Lower lobe of right lung (tissue), 2 donors: Measurements from ENCODE around the gene PPP1R2C. TPM values are rescaled to one million over a fixed set of nuclear protein-coding genes. Genes with fewer than 3 reads are reported as not detected.

ENCODE experiments used
- ATAC-seq, 2 donors: fragments of 200-7000 bp; cut with Tn5 transposase; one replicate each; pipeline ENCODE4 v1.9.1; 2020 to 2022; ENCODE audit warnings: mild to moderate bottlenecking in 2 of 2, moderate library complexity in 2 of 2
- DNase-seq: peaks from one replicate; pipeline ENCODE4 v3.0.0-alpha.2; 2020
- H3K27ac ChIP-seq: fragments of 200-600 bp; one replicate; pipeline ENCODE4 v1.8.0; 2022
- H3K27me3 ChIP-seq: fragments of 200-600 bp; one replicate; pipeline ENCODE4 v1.8.0; 2022; ENCODE audit warnings: low read depth
- H3K36me3 ChIP-seq: fragments of 200-600 bp; one replicate; pipeline ENCODE4 v1.8.0; 2022; ENCODE audit warnings: mild to moderate bottlenecking
- H3K4me1 ChIP-seq: fragments of 200-600 bp; one replicate; pipeline ENCODE4 v1.8.0; 2022
- H3K4me3 ChIP-seq: fragments of 200-600 bp; one replicate; pipeline ENCODE4 v1.8.0; 2022; ENCODE audit warnings: mild to moderate bottlenecking
- H3K9me3 ChIP-seq: fragments of 200-600 bp; one replicate; pipeline ENCODE4 v1.8.0; 2022
- intact Hi-C: fragments of 100-400 bp; cut with DNase I; formaldehyde crosslinking; loops from one replicate; pipeline ENCODE4 v1.11.0; 2022
- total RNA-seq: library from RNA; stranded (reverse); fragmentation: NEBNext Ultra II Directional; extraction: Animal tissue kit (Norgen Biotek cat#: 25700); gene quantifications from one replicate; pipeline ENCODE4 v1.2.1, GENCODE V29; 2021
- TF ChIP-seq, protein P1 (sequence below): fragments of 200-600 bp; IDR thresholded peaks from one replicate; pipeline ENCODE4 v1.8.0; 2022; ENCODE audit warnings: antibody characterized with exemption, mild to moderate bottlenecking
- donor health status: DM: no; HTN: yes; CAD: no; lungs with severe emphysema.

Gene PPP1R2C
- total RNA-seq, 1 donor from 2014 or later = not detected

GRCh38 chrX:42751573-42751972 lies 26.4 kb downstream of the PPP1R2C start:
- ATAC-seq (no peak), DNase-seq (no peak)
- no peaks in the 10 kb centered on the region for H3K4me1 ChIP-seq
- H3K36me3 ChIP-seq = no peaks in the 10 kb centered on the region
- no peak overlapping the region for H3K27ac ChIP-seq
- intact Hi-C loops = no loop called here
- no peaks in the 10 kb centered on the region for H3K9me3 ChIP-seq
- H3K27me3 ChIP-seq = no peaks in the 10 kb centered on the region
- H3K4me3 ChIP-seq = no peak overlapping the region
- TF ChIP-seq, protein P1, sequence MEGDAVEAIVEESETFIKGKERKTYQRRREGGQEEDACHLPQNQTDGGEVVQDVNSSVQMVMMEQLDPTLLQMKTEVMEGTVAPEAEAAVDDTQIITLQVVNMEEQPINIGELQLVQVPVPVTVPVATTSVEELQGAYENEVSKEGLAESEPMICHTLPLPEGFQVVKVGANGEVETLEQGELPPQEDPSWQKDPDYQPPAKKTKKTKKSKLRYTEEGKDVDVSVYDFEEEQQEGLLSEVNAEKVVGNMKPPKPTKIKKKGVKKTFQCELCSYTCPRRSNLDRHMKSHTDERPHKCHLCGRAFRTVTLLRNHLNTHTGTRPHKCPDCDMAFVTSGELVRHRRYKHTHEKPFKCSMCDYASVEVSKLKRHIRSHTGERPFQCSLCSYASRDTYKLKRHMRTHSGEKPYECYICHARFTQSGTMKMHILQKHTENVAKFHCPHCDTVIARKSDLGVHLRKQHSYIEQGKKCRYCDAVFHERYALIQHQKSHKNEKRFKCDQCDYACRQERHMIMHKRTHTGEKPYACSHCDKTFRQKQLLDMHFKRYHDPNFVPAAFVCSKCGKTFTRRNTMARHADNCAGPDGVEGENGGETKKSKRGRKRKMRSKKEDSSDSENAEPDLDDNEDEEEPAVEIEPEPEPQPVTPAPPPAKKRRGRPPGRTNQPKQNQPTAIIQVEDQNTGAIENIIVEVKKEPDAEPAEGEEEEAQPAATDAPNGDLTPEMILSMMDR = no peak

DNA sequence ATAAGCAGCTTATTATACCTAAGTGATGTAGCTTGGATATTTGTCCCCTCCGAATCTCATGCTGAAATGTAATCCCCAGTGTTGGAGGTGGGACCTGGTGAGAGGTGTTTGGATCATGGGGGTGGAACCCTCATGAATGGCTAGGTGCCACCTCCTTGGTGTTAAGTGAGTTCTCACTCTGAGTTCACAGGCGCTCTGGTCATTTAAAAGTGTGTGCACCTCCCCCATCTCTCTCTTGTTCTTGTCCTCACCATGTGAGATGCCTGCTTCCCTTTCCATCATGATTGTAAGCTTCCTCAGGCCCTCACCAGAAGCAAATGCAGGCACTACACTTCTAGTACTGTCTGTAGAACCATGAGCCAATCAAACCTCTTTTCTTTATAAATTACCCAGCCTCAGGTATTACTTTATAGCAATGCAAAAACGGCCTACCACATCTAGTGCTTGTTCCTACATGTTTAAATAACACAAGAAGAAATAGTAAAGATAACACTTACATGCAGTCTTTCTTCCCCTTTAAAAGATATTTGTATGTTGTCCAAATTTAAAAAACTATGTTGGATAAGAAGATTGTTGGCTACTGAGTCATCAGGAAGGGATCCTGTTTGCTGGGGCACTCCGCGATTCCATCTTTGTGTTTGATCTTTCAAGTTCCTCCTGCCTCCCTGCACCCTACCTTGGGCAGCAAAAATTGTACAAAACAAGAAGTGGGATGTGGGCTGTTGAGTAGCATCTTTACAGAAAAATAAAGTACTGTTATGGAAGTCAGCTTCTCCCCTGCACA lies 29.7 kb downstream of the PPP1R2C start:
- intact Hi-C loops = no loop called here
- Histone ChIP-seq H3K27me3 (no peaks in the 10 kb centered on the region), H3K9me3 (no peaks in the 10 kb centered on the region), H3K27ac (no peak overlapping the region), H3K4me1 (no peaks in the 10 kb centered on the region), H3K36me3 (no peaks in the 10 kb centered on the region), H3K4me3 (no peak overlapping the region)
- ATAC-seq = no peak
- TF ChIP-seq, protein P1 = no peak
- DNase-seq = no peak

DNA sequence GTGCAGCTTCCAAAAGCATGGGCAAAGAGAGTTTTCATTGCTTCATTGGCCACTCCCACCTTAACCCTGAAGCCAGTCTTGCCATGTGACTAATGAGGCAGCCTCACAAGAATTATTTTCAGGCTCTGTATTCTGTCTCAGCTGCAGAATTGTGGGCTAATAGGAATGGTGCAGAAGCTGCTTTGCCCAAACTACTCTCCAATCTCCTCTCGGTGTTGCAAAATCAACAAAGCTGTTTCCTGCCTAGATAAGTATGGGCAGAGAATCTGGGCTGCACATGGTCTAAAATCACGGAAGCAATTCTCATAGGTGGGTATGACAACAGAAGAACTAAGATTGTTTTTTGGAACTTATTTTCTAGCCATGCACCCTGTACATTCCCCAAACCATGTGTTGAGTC lies 31.4 kb downstream of the PPP1R2C start:
- Histone ChIP-seq H3K27ac (no peak overlapping the region), H3K36me3 (no peaks in the 10 kb centered on the region), H3K4me1 (no peaks in the 10 kb centered on the region), H3K9me3 (no peaks in the 10 kb centered on the region), H3K4me3 (no peak overlapping the region), H3K27me3 (no peaks in the 10 kb centered on the region)
- TF ChIP-seq, protein P1 = no peak
- ATAC-seq (no peak), DNase-seq (no peak)
- intact Hi-C loops = no loop called here

DNA sequence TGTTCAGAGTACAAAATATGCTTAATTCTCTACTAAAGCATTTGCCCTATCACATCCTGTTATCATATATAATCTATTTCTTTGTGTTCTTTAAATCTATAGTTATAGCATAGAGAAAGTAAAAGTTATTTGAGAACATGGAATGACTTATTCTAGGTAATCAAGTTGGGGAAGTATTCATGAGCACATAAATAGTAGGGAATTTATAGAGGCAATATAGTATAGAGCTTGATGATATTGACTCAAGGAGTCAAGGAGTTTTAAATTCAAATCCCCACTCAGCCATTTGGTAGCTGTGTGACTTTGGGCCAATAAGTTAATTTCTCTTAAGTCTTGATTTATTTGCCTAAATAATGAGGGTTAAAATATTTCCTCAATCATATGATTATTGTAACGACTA lies 37.5 kb downstream of the PPP1R2C start:
- TF ChIP-seq, protein P1 = no peak
- DNase-seq (no peak), ATAC-seq (no peak)
- Histone ChIP-seq H3K9me3 (no peaks in the 10 kb centered on the region), H3K4me3 (no peak overlapping the region), H3K4me1 (no peaks in the 10 kb centered on the region), H3K36me3 (no peaks in the 10 kb centered on the region), H3K27ac (no peak overlapping the region), H3K27me3 (no peaks in the 10 kb centered on the region)
- intact Hi-C loops = no loop called here

GRCh38 chrX:42739741-42740140 lies 38.2 kb downstream of the PPP1R2C start:
- DNase-seq (no peak), ATAC-seq (peak; percentile 37 to 55)
- Histone ChIP-seq H3K27ac (no peak overlapping the region), H3K36me3 (no peaks in the 10 kb centered on the region), H3K4me1 (no peaks in the 10 kb centered on the region), H3K9me3 (no peaks in the 10 kb centered on the region), H3K27me3 (no peaks in the 10 kb centered on the region), H3K4me3 (no peak overlapping the region)
- intact Hi-C loops = no loop called here
- TF ChIP-seq, protein P1 = no peak
